ENCODE measurements around the gene KRT80.

Gene KRT80

GRCh38 chr12:52226446-52226845, 34.6 kb upstream of the KRT80 start:
- no peak for DNase-seq (ENCODE audit: low read depth in 1 of 2, low spot score in 1 of 2)
- Histone ChIP-seq H3K27ac (replicated peaks) (no peak overlapping the region), H3K27me3 (ENCODE audit: insufficient read depth, poor library complexity, severe bottlenecking) (peaks cover 3% of the 10 kb centered on the region)

DNA sequence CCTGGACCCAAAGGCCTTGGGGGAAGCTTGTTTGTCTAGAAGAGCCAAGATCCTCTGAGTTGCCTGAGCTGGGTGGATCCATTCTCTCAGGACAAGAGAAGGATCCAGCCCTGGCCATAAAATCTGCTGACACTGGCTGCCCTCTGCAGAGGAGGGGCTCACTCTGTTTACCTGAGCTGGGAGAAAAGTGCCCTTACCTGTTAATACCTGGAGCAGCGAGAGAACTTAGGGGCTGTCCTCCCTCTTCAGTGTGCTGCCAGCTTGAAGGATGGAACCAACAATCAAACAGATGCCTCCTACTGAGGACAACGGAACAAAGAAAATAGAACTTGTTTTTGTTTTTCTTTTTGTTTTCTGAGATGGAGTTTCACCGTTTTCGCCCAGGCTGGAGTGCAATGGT, 33.9 kb upstream of the KRT80 start:
- Histone ChIP-seq H3K27me3 (ENCODE audit: insufficient read depth, poor library complexity, severe bottlenecking) (peaks cover 3% of the 10 kb centered on the region), H3K27ac (replicated peaks) (no peak overlapping the region), H3K4me3 (replicated peaks; ENCODE audit: insufficient read depth, low read length) (no peak overlapping the region)
- TF ChIP-seq SPI1 (IDR thresholded peaks at IDR 0.05; ENCODE audit: borderline replicate concordance, low read depth): no peak
- no peak for TF ChIP-seq POLR2AphosphoS5 (IDR thresholded peaks at IDR 0.05; ENCODE audit: low read depth)
- TF ChIP-seq GABPA (IDR thresholded peaks at IDR 0.05; ENCODE audit: low read depth): no peak
- no peak for TF ChIP-seq CTCF (IDR thresholded peaks at IDR 0.05; ENCODE audit: insufficient read depth, low read length)
- no peak for TF ChIP-seq REST (IDR thresholded peaks at IDR 0.05; ENCODE audit: insufficient replicate concordance, low read depth)
- no peak for DNase-seq (ENCODE audit: low read depth in 1 of 2, low spot score in 1 of 2)

More at GRCh38 chr12:52226446-52226845, 34.6 kb upstream of the KRT80 start:
- no peak overlapping the region for H3K4me3 ChIP-seq (replicated peaks; ENCODE audit: insufficient read depth, low read length)
- TF ChIP-seq SPI1 (IDR thresholded peaks at IDR 0.05; ENCODE audit: borderline replicate concordance, low read depth) (no peak), POLR2AphosphoS5 (IDR thresholded peaks at IDR 0.05; ENCODE audit: low read depth) (no peak), GABPA (IDR thresholded peaks at IDR 0.05; ENCODE audit: low read depth) (no peak), REST (IDR thresholded peaks at IDR 0.05; ENCODE audit: insufficient replicate concordance, low read depth) (no peak), CTCF (IDR thresholded peaks at IDR 0.05; ENCODE audit: insufficient read depth, low read length) (no peak)

DNA sequence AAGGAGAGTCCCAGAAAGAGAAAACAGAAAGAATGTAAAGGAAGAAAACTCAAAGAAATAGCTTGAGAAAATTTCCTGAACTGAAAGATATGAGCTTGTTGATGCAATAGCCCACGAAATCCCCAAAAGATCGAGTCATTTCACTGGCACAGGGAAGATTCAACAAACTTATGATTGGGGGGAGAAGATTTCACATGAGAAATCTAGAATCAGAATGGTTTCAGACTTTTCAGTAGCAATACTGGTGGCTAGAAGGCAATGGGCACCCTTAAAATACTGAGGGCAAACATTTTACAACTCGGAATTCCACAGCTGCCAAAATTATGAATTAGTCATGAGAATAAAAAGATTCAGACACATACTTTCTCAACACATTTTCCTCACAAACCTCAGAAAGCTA, 32.3 kb upstream of the KRT80 start:
- Histone ChIP-seq H3K27ac (replicated peaks) (no peak overlapping the region), H3K4me3 (replicated peaks; ENCODE audit: insufficient read depth, low read length) (no peak overlapping the region), H3K27me3 (ENCODE audit: insufficient read depth, poor library complexity, severe bottlenecking) (peaks cover 7% of the 10 kb centered on the region)
- TF ChIP-seq GABPA (IDR thresholded peaks at IDR 0.05; ENCODE audit: low read depth): no peak
- no peak for TF ChIP-seq CTCF (IDR thresholded peaks at IDR 0.05; ENCODE audit: insufficient read depth, low read length)
- no peak for TF ChIP-seq SPI1 (IDR thresholded peaks at IDR 0.05; ENCODE audit: borderline replicate concordance, low read depth)
- TF ChIP-seq POLR2AphosphoS5 (IDR thresholded peaks at IDR 0.05; ENCODE audit: low read depth): no peak
- TF ChIP-seq REST (IDR thresholded peaks at IDR 0.05; ENCODE audit: insufficient replicate concordance, low read depth): no peak
- no peak for DNase-seq (ENCODE audit: low read depth in 1 of 2, low spot score in 1 of 2)

Data from HL-60 (cell line).